GM21360 (cell line): ENCODE measurements around the gene MBTD1.
"Not testable (repeated sequence)": the region's sequence is repeated elsewhere in the genome, so short reads cannot be mapped to it uniquely, and the experiment has no call there.

Experiments
- ATAC-seq: cut with Tn5 transposase; IDR thresholded peaks from one replicate; pipeline ENCODE4 v1.9.1; 2021; ENCODE audit warnings: mild to moderate bottlenecking, moderate library complexity; ENCODE audit not compliant: unreplicated experiment

MBTD1 gene

GRCh38 chr17:51259564-51260236 is at the start of gene MBTD1:
Gene MBTD1, minus strand, starts transcription at chr17:51260049. Its CDS starts 34,888 bp downstream, at chr17:51225161.
- ATAC-seq, result peak; percentile 68

- ATAC-seq, result no peak
Observed at GRCh38 chr17:51305182-51305581, 45.3 kb upstream of the MBTD1 start.

GRCh38 chr17:51299859-51300258 is 40.0 kb upstream of the MBTD1 start:
- ATAC-seq, result no peak

- no peak for ATAC-seq
Observed at GRCh38 chr17:51298508-51299371, 38.9 kb upstream of the MBTD1 start.

GRCh38 chr17:51294338-51294737 is 34.5 kb upstream of the MBTD1 start:
- ATAC-seq, result not testable (repeated sequence)

- ATAC-seq, result no peak
Observed at GRCh38 chr17:51289696-51290111, 29.9 kb upstream of the MBTD1 start.

- ATAC-seq, result no peak
Observed at GRCh38 chr17:51287412-51287811, 27.6 kb upstream of the MBTD1 start.

GRCh38 chr17:51279183-51279582 is 19.3 kb upstream of the MBTD1 start:
- ATAC-seq, result no peak

- ATAC-seq, result no peak
Observed at GRCh38 chr17:51275381-51275780, 15.5 kb upstream of the MBTD1 start.

- no peak for ATAC-seq
Observed at GRCh38 chr17:51272812-51273211, 13.0 kb upstream of the MBTD1 start.

- no peak for ATAC-seq
Observed at GRCh38 chr17:51270636-51271035, 10.8 kb upstream of the MBTD1 start.

GRCh38 chr17:51269991-51270390 is 10.1 kb upstream of the MBTD1 start:
- no peak for ATAC-seq

- not testable (repeated sequence) for ATAC-seq
Observed at GRCh38 chr17:51264466-51264865, 4.6 kb upstream of the MBTD1 start.

GRCh38 chr17:51263006-51263405 is 3.2 kb upstream of the MBTD1 start:
- no peak for ATAC-seq

- no peak for ATAC-seq
Observed at GRCh38 chr17:51261024-51261963, 1.4 kb upstream of the MBTD1 start.

GRCh38 chr17:51260237-51261023 is 581 bp upstream of the MBTD1 start, which contains the start of gene UTP18:
Gene UTP18, plus strand, starts transcription at chr17:51260546. Its CDS starts 39 bp downstream, at chr17:51260585.
- peak; percentile 69 for ATAC-seq

- no peak for ATAC-seq
Observed at GRCh38 chr17:51258756-51259563, 889 bp downstream of the MBTD1 start.

GRCh38 chr17:51257150-51258081 is 2.4 kb downstream of the MBTD1 start:
- ATAC-seq, result no peak
